Stimulated activated CD4-positive, alpha-beta T cell treated with anti-CD3 and anti-CD28 coated beads, Interleukin-2, amount 100 ng/mL, for 48 hours (primary cell): Measurements from ENCODE around the gene CHN2.

ENCODE experiments used
- DNase-seq, 2 donors: peaks; one replicate each; pipeline ENCODE4 v3.0.0-alpha.2; 2020

CHN2 gene

DNA sequence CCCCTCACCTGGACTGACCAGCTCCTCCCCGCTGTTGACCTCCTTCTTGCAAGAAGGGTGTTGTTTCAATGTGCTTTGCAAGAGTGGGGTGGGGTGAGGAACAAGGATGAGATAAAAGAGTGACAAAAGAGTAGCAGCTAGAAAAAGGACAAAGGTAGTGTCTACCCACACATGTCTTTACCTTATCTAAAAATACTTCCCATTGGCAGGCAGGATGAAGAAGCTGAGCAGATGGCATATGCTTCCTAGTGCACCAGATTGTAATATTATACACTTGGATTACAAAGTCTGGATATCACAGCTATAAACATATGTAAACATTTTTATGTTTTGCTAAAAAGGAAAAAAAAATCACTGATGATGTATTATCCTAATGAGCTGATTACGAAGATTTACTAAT is 34.5 kb downstream of the CHN2 start:
- no peak for DNase-seq

DNA sequence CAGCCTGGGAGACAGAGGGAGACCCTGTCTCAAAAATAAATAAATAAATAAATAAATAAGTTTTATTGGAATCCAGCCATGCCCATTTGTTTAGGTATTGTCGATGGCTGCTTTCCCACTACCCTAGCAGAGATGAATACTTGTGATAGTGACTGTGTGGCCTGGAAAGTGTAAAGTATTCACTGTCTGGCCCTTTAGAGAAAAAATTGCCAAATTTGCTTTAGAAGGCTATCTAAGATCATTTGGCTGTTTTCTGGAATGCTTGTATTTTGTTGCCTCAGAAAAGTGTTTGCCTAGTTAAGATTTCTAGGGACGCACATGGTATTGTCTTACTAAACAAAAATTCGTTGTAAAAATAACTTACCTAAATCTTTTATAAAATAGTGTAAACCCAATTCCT is 35.4 kb downstream of the CHN2 start:
- DNase-seq = no peak

DNA sequence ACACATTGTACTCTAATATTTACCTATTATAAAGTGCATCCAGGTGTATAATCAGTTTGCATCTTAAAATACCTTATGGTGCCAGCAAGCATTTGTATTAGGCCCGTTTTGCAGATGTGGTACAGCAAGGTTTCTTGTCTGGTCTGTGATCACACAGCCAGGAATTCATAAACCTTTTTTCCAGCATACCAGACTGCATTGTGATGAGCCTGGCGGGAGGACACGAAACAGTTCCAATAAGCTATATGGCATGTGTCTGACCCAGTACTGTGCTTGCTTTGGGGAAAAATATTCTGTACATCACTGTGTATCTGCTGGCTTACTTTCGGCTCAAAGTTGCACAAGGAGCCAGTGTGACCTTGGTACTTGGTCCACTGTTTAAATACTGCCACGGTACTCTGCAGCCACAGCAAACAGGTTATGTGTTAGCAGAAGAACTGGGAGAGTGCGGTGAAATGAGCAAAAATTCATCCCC is 36.3 kb downstream of the CHN2 start:
- DNase-seq = no peak

DNA sequence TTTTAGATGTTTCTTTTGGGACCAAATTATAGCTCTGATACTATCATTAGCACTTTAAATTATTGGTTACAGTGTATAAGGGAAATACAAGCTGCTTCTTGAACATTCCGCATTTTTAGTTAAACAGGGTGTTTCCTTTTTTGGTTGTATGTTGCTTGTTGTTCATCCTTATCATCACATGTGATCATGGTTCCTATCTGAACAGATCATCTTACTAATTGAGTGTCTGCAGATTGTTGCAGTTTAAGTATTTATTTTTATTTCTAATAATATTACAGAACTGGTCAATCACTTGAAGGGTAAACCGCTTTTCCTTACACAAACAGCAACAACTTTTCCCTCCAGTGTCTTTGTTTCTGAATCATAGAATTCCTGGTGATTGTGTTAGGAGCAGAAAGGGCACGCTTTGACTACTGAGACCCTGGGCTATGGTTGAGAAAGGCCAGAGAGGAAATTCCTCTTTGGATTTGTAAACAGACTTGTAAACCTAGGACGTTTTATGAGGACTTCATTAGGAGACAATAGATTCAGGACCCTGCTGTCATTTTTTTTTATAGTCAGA is 37.2 kb downstream of the CHN2 start:
- DNase-seq = no peak

DNA sequence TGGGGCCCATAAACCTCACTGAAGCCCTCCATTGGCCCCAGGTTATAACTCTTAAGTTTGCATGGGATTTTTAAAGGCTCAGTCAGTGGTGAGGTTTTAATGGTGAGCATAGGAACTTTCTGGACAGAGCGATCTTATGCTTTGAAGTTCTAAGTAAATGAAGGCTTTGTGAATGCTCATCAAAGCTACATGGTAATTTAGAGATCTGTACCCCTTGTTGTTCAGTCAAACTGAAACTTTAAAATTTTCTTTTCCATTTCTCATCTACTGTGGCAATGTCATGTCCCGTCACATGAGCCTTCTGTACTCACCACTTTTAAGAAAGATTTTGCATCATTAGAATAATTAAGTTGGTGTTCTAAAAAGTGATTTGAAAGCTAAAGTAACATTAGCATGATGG is 39.9 kb downstream of the CHN2 start:
- DNase-seq = no peak

DNA sequence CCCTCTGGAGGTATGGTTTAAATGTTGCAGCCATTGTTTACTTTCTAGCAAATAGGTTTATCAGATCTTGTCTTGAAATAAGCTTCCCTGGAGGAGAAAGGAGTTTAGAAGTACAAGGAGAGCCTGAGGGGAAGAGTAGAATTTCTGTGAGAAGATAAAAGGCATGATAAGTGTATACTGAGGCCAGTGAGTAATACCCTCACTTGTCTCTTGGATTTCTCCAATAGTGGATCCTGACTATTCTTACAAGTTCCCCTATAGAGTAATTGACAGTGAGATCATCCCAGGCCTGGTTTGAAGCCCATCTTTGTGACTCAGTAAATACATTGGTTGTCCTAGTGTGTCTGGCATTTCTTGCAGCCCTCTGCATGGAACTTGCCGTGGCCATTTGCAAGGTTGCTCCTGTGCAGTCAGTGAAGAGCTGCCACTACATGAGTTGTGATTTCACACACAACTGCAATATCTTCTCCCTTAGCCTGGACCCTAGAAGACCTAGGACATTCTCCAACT is 41.6 kb downstream of the CHN2 start:
- DNase-seq = no peak

DNA sequence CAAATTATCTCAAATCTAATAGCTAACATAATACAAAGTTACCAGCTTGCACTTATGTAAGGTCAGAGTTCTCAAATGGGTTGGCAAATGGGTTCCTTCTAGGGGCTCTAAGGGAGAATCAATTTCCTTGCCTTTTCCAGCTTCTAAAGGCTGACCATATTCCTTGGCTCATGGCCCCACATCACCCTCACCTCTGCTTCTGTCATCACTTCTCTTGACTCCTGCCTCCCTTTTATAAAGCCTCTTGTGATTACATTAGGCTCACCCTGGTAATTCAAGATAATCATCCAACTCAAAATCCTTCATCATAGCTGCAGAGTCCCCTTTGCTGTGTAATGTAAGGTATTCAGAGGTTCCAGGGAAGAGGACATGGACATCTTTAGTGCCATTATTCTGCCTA is 42.1 kb downstream of the CHN2 start:
- DNase-seq = no peak

DNA sequence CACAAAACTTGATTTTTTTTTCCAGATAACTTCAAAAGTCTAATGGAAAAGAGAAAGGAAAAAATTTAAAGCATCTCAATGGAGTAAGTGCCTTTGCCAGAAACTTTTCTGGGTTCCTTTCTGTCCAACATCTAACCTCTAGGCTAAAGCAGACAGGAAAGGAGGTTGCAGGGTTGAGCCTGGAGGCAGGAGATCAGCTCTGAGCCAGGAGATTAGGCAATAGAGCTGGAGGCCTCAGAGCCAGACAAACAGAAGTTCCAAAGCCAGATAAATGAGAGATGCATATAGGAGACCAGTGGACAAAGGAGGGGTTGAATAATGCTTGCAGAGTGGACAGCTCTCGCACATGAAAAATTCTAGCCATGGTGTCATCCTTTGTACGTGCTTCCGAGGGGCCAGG is 42.9 kb downstream of the CHN2 start:
- DNase-seq = no peak

DNA sequence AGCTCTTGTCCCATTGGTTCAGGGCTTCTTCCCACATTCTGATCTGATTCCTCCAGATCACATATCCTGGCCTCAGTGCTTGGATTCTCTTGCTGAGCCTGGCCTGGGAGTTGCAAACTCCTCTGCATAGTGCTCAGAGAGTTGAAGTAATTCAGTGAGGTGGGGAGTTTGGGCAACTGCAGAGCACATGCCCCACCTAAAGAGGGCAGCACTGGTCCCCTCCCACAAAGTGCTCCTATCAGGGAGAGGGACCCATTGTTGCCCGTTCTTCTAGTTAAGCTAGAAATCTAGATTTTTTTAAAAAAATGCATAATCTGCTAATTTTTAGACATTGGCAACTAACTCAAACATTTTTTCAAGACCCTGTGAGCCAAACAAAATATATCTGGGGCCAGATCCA is 45.1 kb downstream of the CHN2 start:
- DNase-seq = no peak

DNA sequence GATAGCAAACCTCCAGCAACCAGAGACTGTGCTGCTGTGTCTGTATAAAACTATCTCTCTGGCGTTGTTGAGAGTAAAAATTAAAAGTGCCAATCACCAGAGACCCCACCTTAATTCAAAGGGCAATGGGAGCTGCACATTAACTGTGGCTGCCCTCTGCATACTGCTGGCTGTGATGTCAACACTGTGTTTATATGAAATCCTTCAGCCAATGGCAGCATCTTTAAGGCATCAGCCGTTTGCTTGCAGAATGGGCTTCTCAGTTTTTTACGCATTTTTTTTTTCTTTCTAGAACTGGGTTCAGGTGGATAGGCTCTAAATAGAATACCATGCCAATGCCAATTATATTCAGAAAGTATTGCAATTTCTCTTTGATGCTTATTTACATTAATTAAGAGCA is 47.7 kb downstream of the CHN2 start:
- no peak for DNase-seq

DNA sequence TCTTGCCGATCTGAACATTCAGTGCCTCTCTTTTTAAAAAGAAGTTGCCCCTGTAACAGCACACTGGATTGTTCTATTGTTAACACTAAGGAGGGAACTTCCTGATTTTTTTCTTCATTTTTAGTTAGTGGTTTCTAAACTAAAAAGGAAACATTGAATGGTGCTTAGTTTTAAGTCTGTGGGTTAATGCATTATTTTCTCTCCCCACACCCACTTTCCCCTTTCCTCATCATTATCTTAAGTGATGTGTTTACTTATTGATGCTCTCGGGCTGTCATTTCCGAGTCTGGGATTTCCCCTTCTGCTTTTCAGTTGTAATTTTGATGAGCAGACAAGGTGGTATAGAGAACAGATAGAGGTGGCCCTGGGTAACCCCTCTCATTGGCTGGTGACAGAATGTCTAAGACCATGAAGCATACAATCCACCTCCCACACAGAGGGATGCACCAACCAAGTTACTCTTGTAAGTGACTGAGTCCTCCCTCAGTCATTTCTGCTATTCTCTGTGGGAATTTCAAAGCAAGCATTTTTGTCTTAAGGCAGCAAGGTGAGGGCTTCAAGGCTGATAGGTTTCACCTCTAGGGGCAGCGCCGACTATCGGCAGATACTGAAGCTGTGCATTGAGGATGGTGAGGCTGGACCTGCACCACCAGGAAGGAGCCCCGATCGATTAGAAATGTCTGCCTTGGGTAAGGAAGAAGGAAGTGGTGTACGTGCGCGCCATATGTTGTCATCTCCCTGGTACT is 49.5 kb downstream of the CHN2 start:
- DNase-seq = peak; percentile 30 to 53

DNA sequence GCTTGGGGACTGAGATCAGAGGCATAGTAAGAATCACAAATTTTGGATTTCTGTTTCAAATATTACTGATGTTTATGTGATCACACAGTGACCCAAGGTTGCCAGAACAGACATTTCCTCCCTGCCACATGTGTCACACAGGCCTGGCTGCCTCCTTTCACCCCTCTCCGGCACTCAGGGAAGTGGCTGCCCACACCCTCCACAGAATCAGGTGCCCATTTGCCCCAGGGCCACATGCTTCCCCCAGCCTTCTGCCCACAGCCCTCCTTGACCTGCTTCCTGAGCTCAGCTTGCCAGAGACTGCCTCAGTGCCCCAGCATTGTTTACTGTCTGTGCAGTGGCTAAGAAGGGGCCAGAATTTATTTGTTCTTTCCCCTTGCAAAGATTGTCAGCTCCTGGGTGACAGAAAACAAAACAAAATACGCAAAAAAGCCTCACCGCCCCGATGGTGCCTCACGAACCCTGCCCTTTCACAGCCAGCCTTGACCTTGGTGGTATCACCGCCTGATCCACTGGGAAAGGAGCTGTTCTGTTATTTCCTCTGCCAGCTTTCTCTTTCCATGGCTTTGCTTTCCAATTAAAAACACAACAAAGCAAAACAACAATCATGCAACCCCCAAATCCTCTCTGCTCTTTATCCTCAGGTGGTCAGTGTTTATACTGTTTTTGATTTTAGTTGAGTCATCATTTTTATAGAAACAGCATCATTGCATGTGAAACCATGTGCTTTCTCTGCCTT is 52.8 kb downstream of the CHN2 start:
- DNase-seq = no peak

DNA sequence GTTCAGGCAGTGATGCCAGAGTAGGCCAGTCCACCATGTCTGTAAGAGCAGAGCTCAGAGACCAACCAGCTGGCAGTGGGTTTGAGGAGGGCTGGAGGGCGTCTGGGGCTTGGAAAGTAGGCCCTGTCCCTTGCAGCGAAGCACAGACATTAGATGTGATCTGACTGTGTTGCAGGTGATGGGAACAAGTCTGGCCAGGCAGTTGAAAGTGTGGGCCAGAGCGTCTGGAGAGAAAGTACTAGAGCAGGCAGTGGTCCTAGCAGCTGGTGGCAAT is 53.3 kb downstream of the CHN2 start:
- no peak for DNase-seq

DNA sequence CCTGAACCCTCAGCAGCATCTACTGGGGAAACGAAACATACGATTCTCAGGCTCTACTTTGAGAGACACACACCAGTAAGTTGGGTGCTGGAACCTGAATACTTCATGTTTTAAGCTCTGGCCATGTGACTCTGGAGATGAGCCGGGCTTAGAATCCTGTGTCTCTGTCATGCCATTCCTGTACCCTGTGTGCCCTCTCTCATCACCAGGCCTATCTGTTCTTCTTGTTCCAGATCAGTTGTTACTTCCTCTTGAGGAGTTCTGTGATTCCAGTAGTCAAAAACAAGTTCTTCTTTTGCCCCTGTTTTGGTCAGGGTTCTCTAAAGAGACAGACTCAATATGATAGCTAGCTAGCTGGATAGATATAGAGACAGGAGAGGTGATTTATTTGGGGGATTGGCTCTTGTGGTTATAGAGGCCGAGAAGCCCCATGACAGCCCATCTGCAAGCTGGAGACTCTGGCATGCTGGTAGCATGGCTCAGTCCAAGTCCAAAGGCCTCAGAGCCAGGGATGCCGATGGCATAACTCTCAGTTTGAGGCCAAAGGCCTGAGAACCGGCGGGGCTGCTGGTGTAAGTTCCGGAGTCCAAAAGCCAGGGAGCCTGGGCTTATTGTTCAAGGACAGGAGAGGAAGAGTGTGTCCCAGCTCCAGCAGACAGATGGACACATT is 54.3 kb downstream of the CHN2 start:
- DNase-seq = no peak

DNA sequence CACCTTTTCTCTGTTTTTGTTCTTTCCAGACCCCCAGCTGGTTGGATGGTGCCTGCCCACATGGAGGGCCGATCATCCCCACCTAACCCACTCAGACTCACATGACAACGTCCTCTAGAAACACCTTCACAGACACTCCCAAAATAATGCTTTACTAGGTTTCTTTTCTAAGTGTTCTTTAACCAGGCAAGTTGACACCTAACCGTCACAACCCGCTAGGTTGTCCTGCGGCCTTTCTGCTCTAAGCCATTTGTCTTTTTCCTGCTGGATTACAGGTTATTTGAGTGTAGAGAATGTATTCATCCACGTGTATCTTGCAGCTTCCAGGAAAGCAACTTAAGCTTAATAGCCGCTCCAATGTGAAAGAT is 54.8 kb downstream of the CHN2 start:
- no peak for DNase-seq

DNA sequence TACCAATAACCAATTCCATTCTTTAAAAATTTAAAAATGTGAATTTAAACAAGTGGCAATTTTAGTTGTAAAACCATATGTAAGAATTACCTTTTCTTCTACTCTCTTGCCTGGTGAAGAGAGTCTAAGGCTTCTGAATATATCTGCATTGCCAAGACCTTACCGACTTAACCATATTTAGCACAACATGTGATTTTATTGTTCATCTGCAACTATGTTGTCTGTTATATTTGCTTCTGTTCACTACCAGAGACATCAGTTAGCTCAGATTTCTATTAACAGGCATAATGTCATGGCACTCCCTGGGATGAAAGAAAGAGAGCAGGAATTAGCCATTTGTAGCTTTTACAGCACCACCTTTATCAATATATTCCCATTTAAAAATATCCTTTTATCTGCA is 55.3 kb downstream of the CHN2 start:
- no peak for DNase-seq

DNA sequence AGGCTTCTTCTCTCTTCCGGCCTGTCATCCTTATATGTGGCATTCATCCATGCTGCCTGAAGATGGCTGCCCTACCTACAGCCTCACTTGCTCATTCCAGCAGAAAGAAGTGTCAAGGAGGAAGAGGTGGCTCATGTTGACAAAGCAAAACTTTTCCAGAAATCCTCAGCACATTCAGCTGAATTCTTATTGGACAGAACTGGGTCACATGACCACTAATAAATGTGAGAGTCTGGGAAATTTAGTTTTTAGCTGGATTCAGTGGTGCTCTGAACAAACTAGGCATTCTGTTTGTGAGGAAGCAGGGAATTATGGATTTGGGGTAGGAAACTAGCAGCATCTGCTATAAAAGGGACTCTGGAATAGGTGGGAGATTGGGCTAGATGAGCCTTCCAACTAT is 58.6 kb downstream of the CHN2 start:
- DNase-seq = no peak

DNA sequence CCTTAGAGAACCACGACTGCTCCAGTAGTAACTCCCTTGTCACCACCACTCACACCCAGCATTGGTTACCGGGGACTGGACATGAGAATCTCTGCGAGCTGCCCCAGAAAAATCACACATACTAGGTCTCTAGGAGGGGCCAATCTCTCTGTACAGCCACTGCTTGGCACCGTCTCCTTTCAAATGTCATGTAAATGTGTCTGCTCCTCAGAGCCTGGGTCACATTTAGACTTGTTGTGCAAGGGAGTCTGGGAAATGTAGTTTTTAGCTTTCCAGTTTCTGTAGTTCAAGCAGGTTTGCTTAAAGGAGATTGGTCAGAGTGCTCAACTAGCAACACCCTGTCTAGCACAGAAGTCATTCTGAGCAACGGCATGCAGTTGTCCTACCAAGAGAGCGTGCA is 60.0 kb downstream of the CHN2 start:
- no peak for DNase-seq

DNA sequence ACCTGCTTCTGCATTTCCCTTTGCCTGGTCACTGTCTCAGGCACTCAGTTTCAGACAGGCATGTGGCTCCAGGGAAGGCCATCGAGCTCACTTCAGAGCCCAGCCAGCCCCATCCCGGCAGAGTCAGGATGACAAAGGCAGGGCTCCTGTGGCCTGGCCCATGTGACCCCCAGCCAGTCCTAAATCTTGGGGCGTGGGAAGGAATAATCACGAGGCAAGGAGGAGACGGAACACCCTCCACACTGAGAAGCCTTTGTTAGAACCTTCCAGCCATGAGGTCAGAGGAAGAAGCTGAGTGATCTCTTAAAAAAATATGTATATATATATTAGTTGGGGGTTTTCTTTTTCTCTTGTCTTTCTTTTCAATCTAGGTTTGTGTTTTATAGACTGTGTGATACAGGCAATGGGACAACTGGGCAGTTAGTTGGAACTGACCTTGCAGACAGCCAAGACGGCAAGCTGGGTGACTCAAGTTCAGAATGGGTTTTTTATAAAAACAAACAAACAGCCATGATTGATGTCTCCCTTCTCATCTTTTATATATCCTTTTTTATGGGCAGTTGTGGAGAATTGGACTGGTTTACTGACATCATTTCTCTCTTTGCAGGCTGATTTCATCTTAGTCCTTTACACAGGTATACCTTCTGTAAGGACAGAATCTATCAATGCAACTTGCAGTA is 60.8 kb downstream of the CHN2 start:
- no peak for DNase-seq

DNA sequence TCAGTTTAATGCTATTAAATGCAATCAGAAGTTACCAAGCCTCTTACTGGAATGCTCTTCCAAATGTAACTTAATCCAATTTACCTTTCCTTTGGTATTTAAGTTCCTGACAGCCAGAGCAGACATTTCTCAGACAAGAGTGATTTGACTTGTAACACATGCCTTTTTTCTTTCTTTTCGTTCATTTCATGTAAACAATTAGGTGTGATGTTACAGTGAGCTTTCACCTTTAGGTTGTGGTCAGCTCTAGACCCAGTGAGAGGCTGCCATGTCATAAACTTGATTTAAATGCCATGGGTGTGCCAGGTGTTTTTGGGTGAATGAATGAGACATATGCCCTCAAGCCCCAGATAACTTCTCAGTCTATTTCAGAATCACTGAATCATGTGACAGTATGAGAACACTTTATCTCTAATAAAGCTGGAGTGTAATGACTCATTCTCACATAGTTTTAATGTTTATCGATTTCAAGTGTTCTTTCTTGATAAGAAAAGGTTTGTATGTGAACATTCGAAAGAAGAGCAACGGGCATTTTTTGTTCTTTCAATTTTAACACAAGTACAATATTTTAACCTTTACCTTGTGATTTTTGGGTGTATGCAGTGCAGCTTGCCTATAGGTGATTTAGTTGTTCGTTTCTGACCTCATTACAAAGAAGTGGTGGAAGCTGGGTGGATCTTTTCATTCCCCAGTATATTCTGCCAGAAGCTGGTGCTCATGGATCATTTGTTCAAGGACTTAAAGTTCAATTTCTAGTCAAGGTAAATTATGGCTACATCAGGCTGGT is 61.5 kb downstream of the CHN2 start:
- no peak for DNase-seq

DNA sequence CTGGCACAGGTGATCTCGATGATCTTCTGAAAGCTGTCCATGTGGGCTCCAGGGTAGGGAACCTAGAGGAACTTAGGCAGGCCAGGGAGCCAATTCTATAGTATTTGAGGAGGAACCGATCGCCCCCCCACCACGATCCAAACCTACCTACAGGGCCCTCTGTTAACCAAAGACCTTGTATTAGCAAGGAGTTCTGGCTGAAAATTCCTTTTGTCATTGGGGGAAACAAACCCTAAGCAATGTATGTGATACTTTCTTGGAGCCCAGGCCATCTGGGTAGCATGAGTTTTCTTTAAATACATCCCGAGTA is 62.1 kb downstream of the CHN2 start:
- no peak for DNase-seq

DNA sequence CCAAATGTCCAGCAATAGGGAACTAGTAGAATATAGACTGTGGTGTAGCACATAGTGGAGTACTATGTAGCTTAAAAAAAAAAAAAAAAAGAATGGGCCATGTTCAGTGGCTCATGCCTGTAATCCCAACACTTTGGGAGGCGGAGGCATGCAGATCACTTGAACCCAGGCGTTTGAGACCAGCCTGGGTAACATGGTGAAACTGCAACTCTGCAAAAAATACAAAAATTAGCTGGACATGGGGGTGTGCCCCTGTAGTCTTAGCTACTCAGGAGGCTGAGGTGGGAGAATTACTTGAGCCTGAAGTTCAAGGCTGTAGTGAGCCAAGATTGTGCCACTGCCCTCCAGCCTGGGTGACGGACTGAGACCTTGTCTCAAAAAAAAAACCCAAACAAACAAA is 64.4 kb downstream of the CHN2 start:
- DNase-seq = no peak
